GM20000 (cell line): Measurements from ENCODE around the gene ERCC2.

ENCODE experiments used
- DNase-seq: peaks from one replicate; pipeline ENCODE4 v3.0.0; 2012; ENCODE audit warnings: low spot score
- TF ChIP-seq, protein P1 (sequence below): IDR thresholded peaks from 2 replicates; pipeline ENCODE4 v1.5.1; 2012; ENCODE audit warnings: mild to moderate bottlenecking, control low read depth; ENCODE audit errors: extremely low read depth, missing control alignments

ERCC2 gene

DNA sequence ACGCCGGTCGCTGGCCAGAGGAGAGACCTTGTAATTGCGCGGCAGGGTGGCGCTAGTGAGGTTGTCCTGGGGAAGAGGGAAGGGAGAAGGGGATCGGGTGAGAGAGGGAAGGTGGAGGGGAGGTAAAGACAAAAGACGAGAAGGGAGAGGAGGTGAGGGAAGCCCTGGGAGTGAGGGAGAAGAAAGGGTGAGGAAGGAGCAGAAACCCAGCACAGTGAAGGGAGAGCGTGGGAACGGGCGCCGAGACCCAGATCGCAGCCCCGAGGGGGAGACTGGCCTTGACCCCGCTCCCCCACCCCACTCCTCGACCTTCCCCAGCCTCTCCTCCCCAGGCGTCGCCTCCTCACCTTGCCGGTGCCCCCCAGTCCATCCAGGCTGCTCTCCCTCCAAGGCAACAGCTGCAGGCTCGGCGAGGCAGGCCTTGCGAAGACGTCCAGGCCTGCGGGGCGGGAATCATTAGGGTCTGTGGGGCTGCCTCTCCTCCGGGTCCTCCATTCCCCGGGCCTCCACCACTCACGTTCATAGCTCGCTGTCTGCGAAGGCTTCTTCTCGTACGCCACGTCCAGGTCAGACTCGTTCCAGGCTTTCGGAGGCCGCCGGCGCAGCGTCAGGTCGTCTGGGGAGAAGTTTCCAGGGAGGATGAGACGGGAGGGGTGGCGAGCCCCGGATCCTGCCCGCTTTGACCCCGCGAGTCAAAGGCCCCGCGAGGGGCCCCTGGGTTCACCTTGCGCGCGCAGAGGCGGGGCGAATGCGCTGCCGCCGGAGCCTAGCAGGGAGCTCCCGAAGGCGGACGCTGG is 25.6 kb upstream of the ERCC2 start:
- no peak for DNase-seq
- TF ChIP-seq, protein P1, sequence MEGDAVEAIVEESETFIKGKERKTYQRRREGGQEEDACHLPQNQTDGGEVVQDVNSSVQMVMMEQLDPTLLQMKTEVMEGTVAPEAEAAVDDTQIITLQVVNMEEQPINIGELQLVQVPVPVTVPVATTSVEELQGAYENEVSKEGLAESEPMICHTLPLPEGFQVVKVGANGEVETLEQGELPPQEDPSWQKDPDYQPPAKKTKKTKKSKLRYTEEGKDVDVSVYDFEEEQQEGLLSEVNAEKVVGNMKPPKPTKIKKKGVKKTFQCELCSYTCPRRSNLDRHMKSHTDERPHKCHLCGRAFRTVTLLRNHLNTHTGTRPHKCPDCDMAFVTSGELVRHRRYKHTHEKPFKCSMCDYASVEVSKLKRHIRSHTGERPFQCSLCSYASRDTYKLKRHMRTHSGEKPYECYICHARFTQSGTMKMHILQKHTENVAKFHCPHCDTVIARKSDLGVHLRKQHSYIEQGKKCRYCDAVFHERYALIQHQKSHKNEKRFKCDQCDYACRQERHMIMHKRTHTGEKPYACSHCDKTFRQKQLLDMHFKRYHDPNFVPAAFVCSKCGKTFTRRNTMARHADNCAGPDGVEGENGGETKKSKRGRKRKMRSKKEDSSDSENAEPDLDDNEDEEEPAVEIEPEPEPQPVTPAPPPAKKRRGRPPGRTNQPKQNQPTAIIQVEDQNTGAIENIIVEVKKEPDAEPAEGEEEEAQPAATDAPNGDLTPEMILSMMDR, result no peak

DNA sequence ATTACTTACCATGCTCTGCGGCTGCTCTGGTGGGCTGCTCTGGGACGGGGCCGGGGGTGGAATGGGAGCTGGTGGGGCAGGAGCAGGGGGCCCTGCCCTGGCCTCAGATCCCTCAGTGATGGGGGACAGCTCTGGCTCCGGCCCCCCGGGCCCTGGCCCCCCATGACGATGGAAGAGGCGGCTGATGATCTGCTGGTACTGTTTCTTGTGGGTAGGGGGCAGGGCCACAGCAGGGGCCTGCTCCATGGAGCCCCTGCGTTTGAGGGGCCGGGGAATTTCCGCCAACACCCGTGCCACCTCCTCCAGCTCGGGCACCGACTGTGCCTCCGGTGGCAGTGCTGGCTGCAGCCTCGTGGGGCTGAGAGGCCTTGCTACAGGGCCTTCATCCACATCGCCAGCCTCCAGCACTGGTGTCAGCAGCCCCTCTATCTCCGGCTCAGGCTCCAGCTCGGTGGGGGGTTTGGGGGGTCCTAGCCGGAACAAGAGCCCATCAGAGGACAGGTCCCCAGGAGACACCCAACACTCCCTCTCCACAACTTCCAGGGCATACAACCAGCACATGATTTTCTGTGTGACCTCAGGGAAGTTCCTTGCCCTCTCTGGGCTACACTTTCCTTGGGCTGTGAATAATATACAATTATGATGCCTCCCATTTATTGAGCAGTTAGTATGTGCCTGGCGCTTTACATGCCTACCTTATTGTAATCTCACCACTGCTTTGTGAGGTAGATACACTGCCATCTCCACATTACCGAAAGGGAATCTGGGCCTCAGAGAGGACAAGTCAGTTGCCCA is 21.7 kb upstream of the ERCC2 start:
- TF ChIP-seq, protein P1, result no peak
- no peak for DNase-seq

DNA sequence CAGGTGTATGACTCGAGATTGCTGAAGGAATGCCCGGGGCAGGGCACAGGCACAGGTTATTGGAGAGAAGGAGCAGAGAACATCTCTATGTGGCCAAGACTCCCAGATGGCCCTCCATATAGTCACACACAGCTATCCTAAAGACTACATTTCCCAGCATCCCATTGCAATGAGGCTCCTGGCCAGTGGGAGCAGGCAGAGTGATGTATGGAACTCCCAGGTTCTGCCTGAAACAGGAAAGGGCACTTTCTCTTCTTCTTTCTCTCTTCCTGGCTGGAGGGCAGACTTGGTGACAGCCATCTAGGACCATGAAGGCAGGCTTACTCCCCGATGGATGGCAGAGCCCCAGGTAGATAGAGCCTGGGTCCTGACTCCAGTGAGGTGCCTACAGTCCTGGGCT is 21.0 kb upstream of the ERCC2 start:
- no peak for DNase-seq

DNA sequence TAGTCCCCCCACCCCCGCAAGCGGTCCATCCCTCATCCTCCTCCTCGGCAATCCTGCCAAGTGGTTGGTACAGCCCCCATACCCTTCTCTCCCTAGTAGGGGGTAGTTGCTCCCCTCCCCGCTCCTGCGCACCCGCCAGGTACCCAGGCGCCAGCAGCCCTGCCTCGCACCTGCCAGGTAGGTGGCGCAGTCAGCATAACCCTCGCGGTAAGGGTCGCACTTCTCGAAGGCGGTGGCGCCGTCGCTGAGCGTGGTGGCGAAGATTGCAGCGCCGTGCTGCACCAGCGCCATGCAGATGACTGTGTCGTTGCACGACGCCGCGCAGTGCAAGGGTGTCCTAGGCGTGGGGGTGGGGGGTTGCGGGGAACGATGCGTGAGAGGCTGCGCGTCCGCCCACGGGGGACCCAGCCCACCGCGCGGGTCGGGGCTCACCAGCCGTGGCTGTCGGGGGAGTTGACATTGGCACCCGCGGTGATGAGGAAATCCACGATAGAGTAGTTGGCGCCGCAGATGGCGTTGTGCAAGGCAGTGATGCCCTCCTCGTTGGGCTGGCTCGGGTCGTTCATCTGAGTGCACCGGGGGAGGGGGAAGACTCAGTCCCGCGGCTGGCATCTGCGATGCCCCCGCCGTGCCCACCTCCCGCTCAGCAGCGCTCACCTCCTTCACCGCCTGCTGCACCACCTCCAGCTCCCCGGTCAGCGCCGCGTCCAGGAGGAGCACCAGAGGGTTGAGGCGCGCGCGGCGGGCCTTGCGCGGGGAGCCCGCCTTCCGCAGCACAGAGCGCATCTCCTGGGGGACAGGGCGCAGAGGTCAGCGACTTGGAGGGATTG is 15.2 kb upstream of the ERCC2 start:
- DNase-seq, result no peak
- TF ChIP-seq, protein P1, result no peak

More for the DNA sequence above, 21.0 kb upstream of the ERCC2 start:
- TF ChIP-seq, protein P1, result no peak

DNA sequence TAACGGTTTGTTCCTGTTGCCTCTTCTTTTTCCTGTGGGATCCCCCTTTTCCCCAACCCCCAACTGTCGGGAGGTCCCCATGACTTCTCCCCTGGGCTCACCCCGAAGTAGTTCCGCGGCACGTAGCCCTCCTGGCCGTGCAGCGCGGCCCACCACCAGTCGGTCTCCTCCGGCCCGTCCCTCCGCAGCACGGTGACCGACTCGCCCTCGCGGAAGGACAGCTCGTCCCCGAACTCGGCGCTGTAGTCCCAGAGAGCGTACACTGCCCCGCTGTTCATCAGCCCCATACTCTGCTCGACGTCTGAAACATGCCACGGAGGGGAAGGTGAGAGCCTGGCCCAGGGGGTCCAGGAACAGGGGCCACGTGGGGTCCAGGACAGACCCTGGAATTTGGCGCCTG is 12.1 kb upstream of the ERCC2 start:
- TF ChIP-seq, protein P1, result no peak
- DNase-seq, result no peak

DNA sequence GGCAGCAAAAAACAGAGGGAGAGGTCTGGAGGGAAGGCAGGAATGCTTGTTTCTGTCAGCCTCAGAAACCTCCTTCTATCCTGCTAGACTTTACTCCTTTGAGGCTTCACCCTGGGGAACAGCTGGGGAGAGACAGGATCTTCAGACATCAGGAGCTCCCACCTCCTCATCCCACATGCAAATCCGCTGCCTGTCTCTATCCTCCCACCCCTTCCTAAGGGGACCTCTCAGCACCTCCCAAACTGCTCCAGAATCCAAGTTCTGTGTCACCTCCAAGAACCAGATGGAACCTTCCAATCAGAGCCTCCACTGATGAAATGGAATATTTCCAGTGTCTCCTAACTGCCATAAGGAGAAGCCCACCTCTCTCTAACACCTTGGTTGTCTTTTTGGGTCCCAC is 9.7 kb upstream of the ERCC2 start:
- TF ChIP-seq, protein P1, result no peak
- DNase-seq, result no peak
